Body of pancreas (tissue), 4 donors: ENCODE results near the gene ANKRD11. TPM values are rescaled to one million over a fixed set of nuclear protein-coding genes. Genes with fewer than 3 reads are reported as not detected.
A peak's percentile ranks its signal among the peaks of the same experiment; 100 is the strongest.

Experiments used
- ATAC-seq: fragments of 150-250 bp; one replicate; pipeline ENCODE4 v1.9.1; 2016
- DNase-seq, 4 donors: peaks; one replicate each; pipeline ENCODE4 v3.0.0-alpha.2; 2019
- H3K27ac ChIP-seq, 4 donors: fragments of 200-600 bp; sonication (generic); 1 replicate in 3 of 4; 2 replicates in 1 of 4; pipeline versions ENCODE4 v1.5.1 to v1.6.1; 2016 to 2019; ENCODE audit warnings: mild to moderate bottlenecking in 1 of 4, mixed read lengths in 1 of 4, moderate library complexity in 1 of 4
- H3K27me3 ChIP-seq, 2 donors: fragments of 200-600 bp; sonication (generic); one replicate each; pipeline ENCODE4 v1.6.0; 2016; ENCODE audit warnings: mild to moderate bottlenecking in 1 of 2
- H3K36me3 ChIP-seq, 2 donors: fragments of 200-600 bp; sonication (generic); replicated peaks in 1 of 2; 2 replicates each; pipeline ENCODE4 v1.5.1; 2016; ENCODE audit warnings: low read depth in 2 of 2; ENCODE audit not compliant: insufficient read depth in 1 of 2
- H3K4me1 ChIP-seq: fragments of 200-600 bp; sonication (generic); one replicate; pipeline ENCODE4 v1.6.0; 2016
- H3K4me3 ChIP-seq, 2 donors: fragments of 200-600 bp; sonication (generic); 1 replicate in 1 of 2; 2 replicates in 1 of 2; pipeline ENCODE4 v1.5.1; 2016 to 2019
- H3K9me3 ChIP-seq, 3 donors: fragments of 200-600 bp; sonication (generic); 1 replicate in 2 of 3; 2 replicates in 1 of 3; pipeline ENCODE4 v1.5.1; 2016
- CTCF ChIP-seq, 7 experiments: fragments of 450-650 bp in 4 of 7; fragments of 200-600 bp in 3 of 7; sonication (generic) in 3 of 7; IDR thresholded peaks; one replicate each; pipeline ENCODE4 v1.5.1; 2016 to 2019; ENCODE audit warnings: antibody characterized with exemption in 7 of 7
- POLR2A ChIP-seq, 3 donors: fragments of 450-650 bp; IDR thresholded peaks; one replicate each; pipeline ENCODE4 v1.6.1; 2016; ENCODE audit warnings: antibody characterized with exemption in 3 of 3, mild to moderate bottlenecking in 2 of 3
- WGBS, 2 donors: methylation state at CpG; one replicate each; pipeline ENCODE4 v1.1.5; 2017; 5-methylcytosine and 5-hydroxymethylcytosine counted together
- intact Hi-C: fragments of 100-400 bp; cut with DNase I; formaldehyde crosslinking; loops from one replicate; pipeline ENCODE4 v1.15.1; 2023
- total RNA-seq, 2 donors: library from RNA; depleted of rRNA; stranded (reverse); fragments of >200 nt; gene quantifications; one replicate each; pipeline ENCODE4 v1.1.0, GENCODE V29; 2016

The ANKRD11 gene
- total RNA-seq, 2 donors from 2014 or later: 52.1 to 97.9 TPM

GRCh38 chr16:89257757-89258465 is 232.4 kb downstream of the ANKRD11 start:
- peaks cover 13% of the 10 kb centered on the region for H3K4me1 ChIP-seq
- intact Hi-C loops: no loop called here
- no peaks in the 10 kb centered on the region for H3K9me3 ChIP-seq
- no peak overlapping the region for H3K4me3 ChIP-seq
- H3K27me3 ChIP-seq: no peaks in the 10 kb centered on the region
- H3K27ac ChIP-seq: no peak overlapping the region
- no peak for TF ChIP-seq CTCF (IDR thresholded peaks at IDR 0.05)
- TF ChIP-seq POLR2A (IDR thresholded peaks at IDR 0.05): no peak
- no peaks in the 10 kb centered on the region for H3K36me3 ChIP-seq
- ATAC-seq (no peak), DNase-seq (no peak)
- 67 to 78% methylated on average over 18 of the region's 18 CpGs for WGBS, 2 donors

- WGBS, 2 donors: 3% methylated on average over 30 of the region's 44 CpGs; no CpG with 5 or more reads in 1 of the 2 donors
- DNase-seq (no peak), ATAC-seq (no peak)
- Histone ChIP-seq H3K4me3 (no peak overlapping the region), H3K27me3 (no peaks in the 10 kb centered on the region), H3K4me1 (peaks cover 13% of the 10 kb centered on the region), H3K36me3 (no peaks in the 10 kb centered on the region), H3K27ac (no peak overlapping the region), H3K9me3 (no peaks in the 10 kb centered on the region)
- intact Hi-C loops: no loop called here
- TF ChIP-seq CTCF (IDR thresholded peaks at IDR 0.05) (no peak), POLR2A (IDR thresholded peaks at IDR 0.05) (no peak)
These were observed 233.1 kb downstream of the ANKRD11 start for GRCh38 chr16:89257281-89257731.

- intact Hi-C loops: no loop called here
- DNase-seq: peak in 3 of 4 donors; percentile 39 to 59 (median 47)
- no peak for TF ChIP-seq POLR2A (IDR thresholded peaks at IDR 0.05)
- no peak for TF ChIP-seq CTCF (IDR thresholded peaks at IDR 0.05)
These were observed 233.6 kb downstream of the ANKRD11 start for GRCh38 chr16:89256651-89257254.

GRCh38 chr16:89253548-89254287 is 236.6 kb downstream of the ANKRD11 start:
- no peak for DNase-seq
- H3K9me3 ChIP-seq: no peaks in the 10 kb centered on the region
- peaks cover 13% of the 10 kb centered on the region for H3K4me1 ChIP-seq
- no peak for ATAC-seq
- intact Hi-C loops: no loop called here
- TF ChIP-seq CTCF (IDR thresholded peaks at IDR 0.05) (no peak), POLR2A (IDR thresholded peaks at IDR 0.05) (no peak)
- WGBS, 2 donors: 90 to 91% methylated on average over 10 of the region's 10 CpGs
- no peaks in the 10 kb centered on the region for H3K36me3 ChIP-seq
- H3K27me3 ChIP-seq: no peaks in the 10 kb centered on the region
- no peak overlapping the region for H3K27ac ChIP-seq
- H3K4me3 ChIP-seq: no peak overlapping the region

More at GRCh38 chr16:89256651-89257254, 233.6 kb downstream of the ANKRD11 start:
- 15 to 54% methylated on average over 7 to 38 of the region's 57 CpGs for WGBS, 2 donors
- Histone ChIP-seq H3K27ac (no peak overlapping the region), H3K4me3 (no peak overlapping the region), H3K4me1 (peaks cover 13% of the 10 kb centered on the region), H3K9me3 (no peaks in the 10 kb centered on the region), H3K36me3 (no peaks in the 10 kb centered on the region), H3K27me3 (no peaks in the 10 kb centered on the region)
- peak; percentile 66 for ATAC-seq
